Measurements from ENCODE around the gene LCN12.

Gene LCN12

DNA sequence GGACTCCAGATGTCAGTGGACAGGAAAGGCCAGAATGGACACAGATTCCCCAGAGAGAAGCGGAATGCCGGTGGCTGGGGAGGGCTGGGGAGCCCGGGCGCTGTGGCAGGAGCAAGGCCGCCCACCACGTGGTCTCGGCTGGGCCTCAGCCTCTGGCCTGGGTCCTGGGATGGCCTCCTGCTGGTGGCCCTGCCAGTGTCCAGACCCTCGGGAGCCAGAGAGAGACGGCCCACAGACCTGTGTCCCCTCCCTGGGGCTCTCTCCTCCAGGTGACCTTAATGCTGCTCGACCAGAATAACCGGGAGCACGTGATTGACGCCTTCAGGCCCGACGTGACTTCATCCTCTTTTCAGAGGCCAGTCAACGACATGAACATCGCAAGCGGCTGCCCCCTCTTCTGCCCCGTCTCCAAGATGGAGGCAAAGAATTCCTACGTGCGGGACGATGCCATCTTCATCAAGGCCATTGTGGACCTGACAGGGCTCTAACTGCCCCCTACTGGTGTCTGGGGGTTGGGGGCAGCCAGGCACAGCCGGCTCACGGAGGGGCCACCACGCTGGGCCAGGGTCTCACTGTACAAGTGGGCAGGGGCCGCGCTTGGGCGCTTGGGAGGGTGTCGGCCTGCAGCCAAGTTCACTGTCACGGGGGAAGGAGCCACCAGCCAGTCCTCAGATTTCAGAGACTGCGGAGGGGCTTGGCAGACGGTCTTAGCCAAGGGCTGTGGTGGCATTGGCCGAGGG, 26.5 kb upstream of the LCN12 start:
- TF ChIP-seq, protein P1, sequence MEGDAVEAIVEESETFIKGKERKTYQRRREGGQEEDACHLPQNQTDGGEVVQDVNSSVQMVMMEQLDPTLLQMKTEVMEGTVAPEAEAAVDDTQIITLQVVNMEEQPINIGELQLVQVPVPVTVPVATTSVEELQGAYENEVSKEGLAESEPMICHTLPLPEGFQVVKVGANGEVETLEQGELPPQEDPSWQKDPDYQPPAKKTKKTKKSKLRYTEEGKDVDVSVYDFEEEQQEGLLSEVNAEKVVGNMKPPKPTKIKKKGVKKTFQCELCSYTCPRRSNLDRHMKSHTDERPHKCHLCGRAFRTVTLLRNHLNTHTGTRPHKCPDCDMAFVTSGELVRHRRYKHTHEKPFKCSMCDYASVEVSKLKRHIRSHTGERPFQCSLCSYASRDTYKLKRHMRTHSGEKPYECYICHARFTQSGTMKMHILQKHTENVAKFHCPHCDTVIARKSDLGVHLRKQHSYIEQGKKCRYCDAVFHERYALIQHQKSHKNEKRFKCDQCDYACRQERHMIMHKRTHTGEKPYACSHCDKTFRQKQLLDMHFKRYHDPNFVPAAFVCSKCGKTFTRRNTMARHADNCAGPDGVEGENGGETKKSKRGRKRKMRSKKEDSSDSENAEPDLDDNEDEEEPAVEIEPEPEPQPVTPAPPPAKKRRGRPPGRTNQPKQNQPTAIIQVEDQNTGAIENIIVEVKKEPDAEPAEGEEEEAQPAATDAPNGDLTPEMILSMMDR (IDR thresholded peaks at IDR 0.05; ENCODE audit: low read depth, low read length), result no peak
- TF ChIP-seq, protein P2, sequence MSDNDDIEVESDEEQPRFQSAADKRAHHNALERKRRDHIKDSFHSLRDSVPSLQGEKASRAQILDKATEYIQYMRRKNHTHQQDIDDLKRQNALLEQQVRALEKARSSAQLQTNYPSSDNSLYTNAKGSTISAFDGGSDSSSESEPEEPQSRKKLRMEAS (IDR thresholded peaks at IDR 0.05; ENCODE audit: low read depth, low read length), result no peak
- no peak for TF ChIP-seq POLR2A (IDR thresholded peaks at IDR 0.05; ENCODE audit: extremely low read depth, insufficient read length)
- no peak for TF ChIP-seq MYC (IDR thresholded peaks at IDR 0.05; ENCODE audit: low read depth, low read length)
- no peak overlapping the region for H3K4me3 ChIP-seq (ENCODE audit: low read depth, low read length)
- no peak for DNase-seq (ENCODE audit: low read depth)

DNA sequence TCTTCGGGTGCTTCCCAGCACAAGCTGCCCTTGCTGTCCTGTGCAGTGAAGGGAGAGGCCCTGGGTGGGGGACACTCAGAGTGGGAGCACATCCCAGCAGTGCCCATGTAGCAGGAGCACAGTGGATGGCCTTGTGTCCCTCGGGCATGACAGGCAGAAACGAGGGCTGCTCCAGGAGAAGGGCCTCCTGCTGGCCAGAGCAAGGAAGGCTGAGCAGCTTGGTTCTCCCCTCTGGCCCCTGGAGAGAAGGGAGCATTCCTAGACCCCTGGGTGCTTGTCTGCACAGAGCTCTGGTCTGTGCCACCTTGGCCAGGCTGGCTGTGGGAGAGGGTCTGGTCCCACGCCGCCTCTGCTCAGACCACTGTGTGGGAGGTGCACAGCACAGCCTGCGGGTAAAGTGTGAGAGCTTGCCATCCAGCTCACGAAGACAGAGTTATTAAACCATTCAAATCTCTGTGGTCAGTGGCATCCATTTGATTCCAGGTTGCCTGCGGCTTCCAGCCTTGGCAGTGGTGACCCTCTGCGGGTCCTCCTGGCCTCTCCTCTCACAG, 25.8 kb upstream of the LCN12 start:
- DNase-seq (ENCODE audit: low read depth), result no peak
- no peak overlapping the region for H3K4me3 ChIP-seq (ENCODE audit: low read depth, low read length)
- TF ChIP-seq POLR2A (IDR thresholded peaks at IDR 0.05; ENCODE audit: extremely low read depth, insufficient read length), result no peak
- TF ChIP-seq, protein P1 (IDR thresholded peaks at IDR 0.05; ENCODE audit: low read depth, low read length), result no peak
- TF ChIP-seq, protein P2 (IDR thresholded peaks at IDR 0.05; ENCODE audit: low read depth, low read length), result no peak
- no peak for TF ChIP-seq MYC (IDR thresholded peaks at IDR 0.05; ENCODE audit: low read depth, low read length)

DNA sequence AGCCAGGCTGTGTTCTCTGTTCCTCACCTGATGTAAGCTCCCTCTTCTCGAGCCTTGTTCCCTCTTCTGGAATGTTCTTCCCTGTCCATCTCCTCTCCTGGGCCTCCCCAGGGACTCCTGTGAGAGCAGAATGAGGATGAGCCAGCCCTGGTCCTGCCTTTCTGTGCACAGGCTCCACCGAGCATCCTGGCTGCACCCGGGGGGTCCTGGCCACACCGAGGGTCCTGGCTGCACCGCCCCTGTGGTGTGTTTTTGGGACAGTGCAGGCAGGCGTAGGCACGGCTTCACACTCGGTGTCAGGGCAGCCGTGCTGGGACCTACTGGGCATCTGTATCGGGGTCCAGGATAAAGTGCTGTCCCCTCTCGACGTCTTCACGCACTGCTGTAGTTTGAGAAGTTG, 25.3 kb upstream of the LCN12 start:
- no peak for DNase-seq (ENCODE audit: low read depth)
- TF ChIP-seq, protein P2 (IDR thresholded peaks at IDR 0.05; ENCODE audit: low read depth, low read length), result no peak
- TF ChIP-seq POLR2A (IDR thresholded peaks at IDR 0.05; ENCODE audit: extremely low read depth, insufficient read length) (no peak), MYC (IDR thresholded peaks at IDR 0.05; ENCODE audit: low read depth, low read length) (no peak)
- TF ChIP-seq, protein P1 (IDR thresholded peaks at IDR 0.05; ENCODE audit: low read depth, low read length), result no peak
- no peak overlapping the region for H3K4me3 ChIP-seq (ENCODE audit: low read depth, low read length)

DNA sequence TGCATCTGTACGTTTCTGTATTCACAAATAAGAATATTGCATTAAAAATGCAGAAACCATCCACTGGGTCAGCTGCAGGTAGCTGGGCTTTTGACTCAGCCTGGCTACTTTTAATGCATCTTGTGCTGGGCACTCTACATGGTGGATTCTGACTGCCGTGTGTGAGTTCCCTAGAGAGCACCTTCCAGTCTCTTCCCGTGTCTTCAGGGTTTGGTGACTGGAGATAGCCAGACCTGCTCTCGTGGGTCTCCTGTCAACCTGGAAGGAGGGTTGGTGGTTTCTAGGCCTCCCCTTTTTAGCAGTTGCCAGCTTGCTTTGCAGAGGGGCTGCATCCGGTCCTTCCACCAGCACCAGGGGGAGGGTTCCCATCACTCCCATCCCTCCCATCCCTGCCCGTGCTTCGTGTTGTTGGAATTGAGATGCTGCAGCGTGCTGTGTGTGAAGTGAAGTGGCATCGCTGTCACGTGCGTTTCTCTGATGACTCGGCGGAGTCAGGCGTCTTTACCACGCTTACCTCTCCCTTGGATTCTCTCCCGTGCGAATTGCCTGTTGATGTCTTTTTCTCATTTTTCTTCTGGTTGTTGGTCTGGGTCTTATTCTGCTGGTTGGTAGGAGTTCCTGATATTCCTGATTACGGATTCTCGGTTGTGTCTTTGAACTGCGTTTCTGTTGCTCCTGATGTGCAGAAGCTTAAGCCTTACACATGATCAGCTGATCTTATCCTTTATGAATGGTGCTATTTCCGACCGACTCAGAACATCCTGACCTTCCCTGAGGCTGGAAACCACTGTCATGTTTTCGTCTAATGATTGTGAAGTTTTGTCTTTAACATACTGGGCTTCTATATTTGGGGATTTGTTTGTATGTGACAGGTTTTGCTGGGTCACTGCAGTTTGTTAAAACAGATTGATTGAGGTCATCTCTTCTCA, 24.5 kb upstream of the LCN12 start:
- no peak for TF ChIP-seq POLR2A (IDR thresholded peaks at IDR 0.05; ENCODE audit: extremely low read depth, insufficient read length)
- TF ChIP-seq, protein P2 (IDR thresholded peaks at IDR 0.05; ENCODE audit: low read depth, low read length), result no peak
- TF ChIP-seq, protein P1 (IDR thresholded peaks at IDR 0.05; ENCODE audit: low read depth, low read length), result no peak
- no peak for TF ChIP-seq MYC (IDR thresholded peaks at IDR 0.05; ENCODE audit: low read depth, low read length)
- no peak overlapping the region for H3K4me3 ChIP-seq (ENCODE audit: low read depth, low read length)
- no peak for DNase-seq (ENCODE audit: low read depth)

DNA sequence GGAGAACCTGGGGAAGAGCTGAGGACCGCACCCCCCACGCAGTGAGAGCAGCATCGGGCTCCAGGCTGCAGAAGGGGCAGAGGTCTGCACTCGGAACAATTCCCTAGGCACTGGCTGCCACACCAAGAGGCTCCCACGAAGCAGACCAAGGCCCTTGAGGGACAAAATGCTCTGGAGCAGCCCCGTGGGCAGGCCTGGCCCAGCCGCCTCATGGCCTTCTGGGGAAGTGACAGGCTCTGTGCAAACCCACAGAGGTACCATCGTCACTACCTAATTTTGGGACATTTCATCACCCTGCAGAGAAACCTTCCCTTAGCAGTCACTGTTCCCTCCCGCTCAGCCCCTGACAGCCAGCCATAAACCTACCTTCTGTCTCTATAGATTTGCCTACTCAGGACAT, 23.5 kb upstream of the LCN12 start:
- DNase-seq (ENCODE audit: low read depth), result no peak
- TF ChIP-seq POLR2A (IDR thresholded peaks at IDR 0.05; ENCODE audit: extremely low read depth, insufficient read length), result no peak
- TF ChIP-seq, protein P2 (IDR thresholded peaks at IDR 0.05; ENCODE audit: low read depth, low read length), result no peak
- no peak for TF ChIP-seq MYC (IDR thresholded peaks at IDR 0.05; ENCODE audit: low read depth, low read length)
- TF ChIP-seq, protein P1 (IDR thresholded peaks at IDR 0.05; ENCODE audit: low read depth, low read length), result no peak
- H3K4me3 ChIP-seq (ENCODE audit: low read depth, low read length), result no peak overlapping the region

Data from NB4 (cell line).